Measurements from ENCODE around the gene RAB31. TPM values are rescaled to one million over a fixed set of nuclear protein-coding genes. Genes with fewer than 3 reads are reported as not detected.

RAB31 gene
- total RNA-seq, 4 donors from 2014 or later: 3.2 to 7.1 (median 4.4) TPM

DNA sequence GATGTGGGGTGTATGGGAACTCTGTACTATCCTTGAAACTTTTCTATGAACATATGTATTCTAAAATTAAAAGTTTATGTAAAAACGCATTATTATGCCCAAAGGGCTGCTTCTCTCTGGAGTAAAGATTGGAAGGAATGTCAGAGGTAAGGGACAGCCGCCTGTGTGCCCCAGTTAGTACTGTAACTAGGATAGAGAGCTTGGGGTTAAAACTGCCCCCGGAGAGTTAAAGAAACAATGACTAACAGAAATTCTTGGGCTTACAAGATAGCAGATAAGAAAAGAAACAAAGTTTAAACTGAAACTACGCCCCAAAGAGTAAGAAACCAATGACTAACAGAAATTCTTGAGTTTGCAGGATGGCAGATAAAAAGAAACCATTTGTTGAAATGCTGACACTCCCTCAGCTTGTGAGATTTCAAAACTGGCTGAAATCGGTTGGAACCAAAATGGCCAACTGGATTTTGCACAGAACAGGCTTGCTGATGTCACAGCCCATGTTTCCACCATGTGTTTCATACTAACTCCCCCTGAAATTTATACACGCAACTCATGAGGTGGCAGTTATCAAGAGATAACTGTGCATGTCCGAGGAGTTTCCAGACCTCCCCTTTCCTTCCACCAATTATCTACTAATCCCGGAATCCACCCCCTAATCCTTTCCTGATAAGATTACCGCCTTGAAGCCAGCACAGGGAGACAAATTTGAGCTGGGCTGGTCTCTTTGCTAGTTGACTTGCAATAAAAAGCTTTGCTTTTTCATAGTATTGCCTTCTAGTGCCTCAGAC lies 169.0 kb downstream of the RAB31 start:
- Histone ChIP-seq H3K27me3 (no peaks in the 10 kb centered on the region), H3K36me3 (no peaks in the 10 kb centered on the region), H3K27ac (no peak overlapping the region), H3K4me1 (peaks cover 0 to 4% of the 10 kb centered on the region in 2 donors), H3K9me3 (no peaks in the 10 kb centered on the region), H3K4me3 (peak overlapping the region in 3 of 4 donors; percentile 4 to 38 (median 12))
- in situ Hi-C loops (cut with MboI; ENCODE audit: low sequenced_read_pairs in 4 of 4) (no loop called here), intact Hi-C loops (cut with DNase I; ENCODE audit: low total_unique reads) (no loop called here)
- TF ChIP-seq POLR2A (IDR thresholded peaks at IDR 0.05) (no peak), CTCF (IDR thresholded peaks at IDR 0.05 in 4 of 5, conservative IDR thresholded peaks at IDR 0.05 in 1 of 5) (no peak)
- DNase-seq (no peak), ATAC-seq (no peak)

- Histone ChIP-seq H3K36me3 (no peaks in the 10 kb centered on the region), H3K9me3 (no peaks in the 10 kb centered on the region), H3K27ac (no peak overlapping the region), H3K4me1 (peaks cover 0 to 4% of the 10 kb centered on the region in 2 donors), H3K4me3 (no peak overlapping the region), H3K27me3 (no peaks in the 10 kb centered on the region)
- ATAC-seq (no peak), DNase-seq (no peak)
- intact Hi-C loops (cut with DNase I; ENCODE audit: low total_unique reads) (no loop called here), in situ Hi-C loops (cut with MboI; ENCODE audit: low sequenced_read_pairs in 4 of 4) (no loop called here)
- TF ChIP-seq POLR2A (IDR thresholded peaks at IDR 0.05) (no peak), CTCF (IDR thresholded peaks at IDR 0.05 in 4 of 5, conservative IDR thresholded peaks at IDR 0.05 in 1 of 5) (no peak)
Measured at GRCh38 chr18:9877655-9878014, 169.5 kb downstream of the RAB31 start.

DNA sequence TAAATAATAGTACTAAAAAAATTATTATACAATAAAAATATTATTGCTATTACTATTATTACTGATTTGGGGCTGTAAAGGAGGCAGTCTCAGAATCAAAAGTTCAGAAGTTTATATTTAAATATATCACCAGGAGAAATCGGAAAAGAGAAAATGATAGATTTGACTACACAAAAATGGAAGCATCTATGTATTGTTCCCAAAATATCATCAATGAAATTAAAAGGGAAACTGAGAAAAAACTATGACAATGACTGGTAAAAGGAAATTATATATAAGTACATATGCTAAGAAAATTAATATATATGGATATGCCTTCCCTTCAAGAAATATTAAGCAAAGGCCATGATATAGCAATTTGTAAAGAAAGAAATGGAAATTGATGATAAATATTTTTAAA lies 170.0 kb downstream of the RAB31 start:
- no peak overlapping the region for H3K27ac ChIP-seq
- no peak overlapping the region for H3K4me3 ChIP-seq
- no peak for DNase-seq
- peaks cover 0 to 4% of the 10 kb centered on the region in 2 donors for H3K4me1 ChIP-seq
- no peaks in the 10 kb centered on the region for H3K36me3 ChIP-seq
- ATAC-seq: no peak
- H3K9me3 ChIP-seq: no peaks in the 10 kb centered on the region
- H3K27me3 ChIP-seq: no peaks in the 10 kb centered on the region
- TF ChIP-seq CTCF (IDR thresholded peaks at IDR 0.05 in 4 of 5, conservative IDR thresholded peaks at IDR 0.05 in 1 of 5): no peak
- no peak for TF ChIP-seq POLR2A (IDR thresholded peaks at IDR 0.05)
- in situ Hi-C loops (cut with MboI; ENCODE audit: low sequenced_read_pairs in 4 of 4): no loop called here
- intact Hi-C loops (cut with DNase I; ENCODE audit: low total_unique reads): no loop called here

DNA sequence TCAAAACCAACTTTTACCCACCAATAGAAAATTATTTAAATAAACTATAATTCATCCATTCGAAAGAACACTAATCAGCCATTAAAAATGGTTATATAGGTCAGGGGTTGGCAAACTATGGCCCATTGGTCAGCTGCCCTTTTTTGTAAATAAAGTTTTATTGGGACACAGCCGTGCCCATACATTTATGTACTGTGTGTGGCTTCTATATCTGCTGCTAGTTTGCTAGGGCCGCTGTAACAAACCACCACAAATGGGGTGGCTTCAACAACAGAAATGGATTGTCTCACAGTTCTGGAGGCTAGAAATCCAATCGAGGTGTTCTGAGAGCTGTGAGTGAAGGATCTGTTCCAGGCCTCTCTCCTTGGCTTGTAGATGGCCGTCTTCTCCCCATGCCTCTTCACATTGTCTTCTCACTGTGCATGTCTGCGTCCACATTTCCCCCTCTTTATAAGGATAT lies 170.7 kb downstream of the RAB31 start:
- H3K27me3 ChIP-seq: no peaks in the 10 kb centered on the region
- H3K4me3 ChIP-seq: no peak overlapping the region
- DNase-seq (no peak), ATAC-seq (no peak)
- in situ Hi-C loops (cut with MboI; ENCODE audit: low sequenced_read_pairs in 4 of 4) (no loop called here), intact Hi-C loops (cut with DNase I; ENCODE audit: low total_unique reads) (no loop called here)
- H3K9me3 ChIP-seq: no peaks in the 10 kb centered on the region
- H3K36me3 ChIP-seq: no peaks in the 10 kb centered on the region
- H3K27ac ChIP-seq: no peak overlapping the region
- TF ChIP-seq CTCF (IDR thresholded peaks at IDR 0.05 in 4 of 5, conservative IDR thresholded peaks at IDR 0.05 in 1 of 5) (no peak), POLR2A (IDR thresholded peaks at IDR 0.05) (no peak)
- peaks cover 0 to 4% of the 10 kb centered on the region in 2 donors for H3K4me1 ChIP-seq

All from gastrocnemius medialis (tissue), 4 donors.